K562 treated with DMSO at 1 percent for 24 hours (cell line): ENCODE measurements around the gene BORCS8. TPM values are rescaled to one million over a fixed set of nuclear protein-coding genes. Genes with fewer than 3 reads are reported as not detected.

Experiments used
- total RNA-seq: library from RNA; unstranded; fragments of 300-600 nt; gene quantifications from 2 replicates; pipeline ENCODE4 v1.2.3, GENCODE V29; 2022; ENCODE audit warnings: low read depth; ENCODE audit not compliant: insufficient read depth

Gene BORCS8
- total RNA-seq, result 27.4 and 28.6 TPM in 2 replicates

DNA sequence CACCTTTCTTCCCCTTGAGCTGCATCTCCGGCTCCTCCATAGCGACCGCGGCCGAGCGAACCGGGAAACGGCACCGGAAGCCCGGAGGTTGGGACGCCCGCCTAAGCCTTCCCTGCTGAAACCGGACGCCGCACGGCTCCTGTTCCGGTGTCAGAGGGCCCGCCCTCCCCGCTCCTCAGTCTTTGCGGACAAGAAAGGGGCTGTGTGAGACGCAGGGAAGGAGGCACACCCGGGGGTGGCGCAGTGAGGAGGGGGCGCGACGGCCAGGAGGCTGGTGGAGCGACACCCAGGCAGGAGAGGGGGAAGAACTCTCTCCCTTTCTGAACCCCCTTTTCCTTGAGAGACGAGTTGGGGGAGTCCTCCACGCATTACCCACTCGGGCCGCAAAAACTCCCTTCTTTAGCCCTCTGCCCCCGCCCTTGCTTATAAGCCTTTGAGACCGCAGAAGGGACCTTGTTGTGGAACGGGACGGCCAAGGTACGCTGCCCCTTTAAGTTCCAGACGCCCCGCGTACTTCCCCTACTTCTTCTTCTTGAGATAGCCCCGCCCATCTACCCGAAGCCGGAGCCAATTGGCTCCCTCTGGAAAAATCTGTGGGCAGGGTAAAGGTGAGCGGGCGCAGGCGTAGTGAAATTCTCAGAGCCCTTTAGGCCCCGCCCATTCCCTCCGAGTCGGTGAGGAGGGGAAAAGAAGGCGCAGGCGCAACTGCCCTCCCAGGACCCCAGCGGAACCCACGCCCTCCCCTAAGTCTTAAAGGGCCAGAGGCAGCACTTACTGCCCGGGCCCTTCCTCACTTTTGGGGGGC lies at the start of gene BORCS8, which contains the start of gene RFXANK:
BORCS8 (minus strand) TSS at position 75 of the 805 bp plus-strand sequence; CDS start at position 40, 35 bp downstream.
RFXANK (plus strand) TSS at position 181 of the 805 bp plus-strand sequence. CDS start 1,689 bp downstream, outside the sequence.

DNA sequence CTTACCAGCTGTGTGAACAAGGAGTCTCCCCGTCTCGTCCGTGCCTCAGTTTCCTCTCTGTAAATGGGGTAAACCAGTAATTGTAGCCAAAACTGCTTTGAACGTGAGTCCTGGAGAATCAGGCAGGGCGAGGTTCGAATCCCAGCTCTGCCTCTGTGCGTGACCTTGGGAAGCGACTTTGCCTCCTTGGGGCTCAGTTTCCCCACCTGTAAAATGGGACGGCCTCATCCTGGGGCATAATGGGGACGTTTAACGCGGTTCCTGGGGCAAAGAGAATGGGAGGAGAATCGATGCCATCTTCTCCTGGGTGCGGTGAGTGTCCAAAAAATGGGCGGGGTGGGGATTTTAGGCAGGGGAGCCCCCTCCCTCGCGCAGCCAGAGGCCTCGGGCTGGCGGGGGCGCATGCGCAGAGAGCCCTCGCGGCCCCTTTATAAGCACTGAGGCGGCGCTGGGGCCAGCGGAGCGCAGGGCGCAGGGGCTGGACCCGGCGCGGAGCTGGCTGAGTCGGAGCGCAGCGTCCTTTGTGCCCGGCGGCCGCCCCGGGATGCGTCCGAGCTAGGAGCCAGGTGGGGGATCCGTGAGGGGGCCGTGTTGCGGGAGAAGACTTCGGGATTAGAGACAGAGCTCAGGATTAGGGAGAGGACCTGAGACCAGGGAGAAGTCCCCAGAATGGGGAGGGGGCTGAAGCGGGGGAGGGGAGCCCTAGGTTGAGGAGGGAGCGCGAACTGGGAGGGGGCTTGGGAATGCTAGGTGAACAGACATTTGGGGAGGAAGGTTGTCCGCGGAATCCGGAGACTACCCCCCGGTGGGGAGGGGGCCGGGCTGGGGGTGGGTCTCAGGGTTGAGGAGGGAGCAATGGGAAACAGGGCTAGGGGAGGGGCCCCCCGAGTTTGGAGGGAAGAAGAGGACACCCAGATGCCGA lies 19.8 kb upstream of the BORCS8 start, which contains the start of gene NCAN:
NCAN (plus strand) TSS at position 460 of the 922 bp plus-strand sequence. CDS start 4,996 bp downstream, outside the sequence.

DNA sequence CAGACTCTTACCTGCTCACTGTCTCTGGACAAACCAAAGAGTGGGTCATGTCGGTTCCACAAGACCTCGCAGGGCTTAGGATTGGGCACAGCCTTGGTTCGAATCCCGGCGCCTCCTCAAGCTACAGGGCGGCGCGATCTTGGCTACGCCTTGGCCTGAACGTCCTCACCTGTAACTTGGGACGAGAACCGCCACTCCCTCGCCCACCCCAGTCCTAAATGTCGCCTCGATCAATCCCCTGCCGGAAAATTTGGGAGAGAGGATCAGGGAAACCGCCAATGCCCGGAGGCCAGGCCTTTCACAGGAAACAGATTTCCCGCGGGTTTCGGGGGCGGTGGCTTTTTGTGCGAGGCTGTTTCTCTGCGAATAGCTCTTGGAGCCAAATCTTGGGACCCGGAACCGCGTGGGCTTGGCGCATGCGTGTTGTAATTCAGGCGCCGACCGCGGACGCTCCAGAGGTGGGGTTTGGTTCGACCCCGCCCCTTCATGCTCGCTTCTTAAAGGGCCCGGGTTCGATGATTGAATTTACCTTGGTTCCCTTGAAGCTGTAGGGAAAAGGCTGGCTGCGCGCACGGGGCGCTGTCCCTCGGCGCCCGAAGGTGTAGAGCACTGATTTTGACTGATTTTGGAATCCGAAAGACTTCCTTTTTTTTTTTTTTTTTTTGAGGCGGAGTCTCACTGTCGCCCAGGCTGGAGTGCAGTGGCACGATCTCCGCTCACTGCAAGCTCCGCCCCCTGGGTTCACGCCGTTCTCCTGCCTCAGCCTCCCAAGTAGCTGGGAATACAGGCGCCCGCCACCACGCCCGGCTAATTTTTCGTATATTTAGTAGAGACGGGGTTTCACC lies 11.3 kb upstream of the BORCS8 start, which contains the start of gene NR2C2AP:
NR2C2AP (minus strand) TSS at position 403 of the 845 bp plus-strand sequence; CDS start at position 49, 354 bp downstream.

DNA sequence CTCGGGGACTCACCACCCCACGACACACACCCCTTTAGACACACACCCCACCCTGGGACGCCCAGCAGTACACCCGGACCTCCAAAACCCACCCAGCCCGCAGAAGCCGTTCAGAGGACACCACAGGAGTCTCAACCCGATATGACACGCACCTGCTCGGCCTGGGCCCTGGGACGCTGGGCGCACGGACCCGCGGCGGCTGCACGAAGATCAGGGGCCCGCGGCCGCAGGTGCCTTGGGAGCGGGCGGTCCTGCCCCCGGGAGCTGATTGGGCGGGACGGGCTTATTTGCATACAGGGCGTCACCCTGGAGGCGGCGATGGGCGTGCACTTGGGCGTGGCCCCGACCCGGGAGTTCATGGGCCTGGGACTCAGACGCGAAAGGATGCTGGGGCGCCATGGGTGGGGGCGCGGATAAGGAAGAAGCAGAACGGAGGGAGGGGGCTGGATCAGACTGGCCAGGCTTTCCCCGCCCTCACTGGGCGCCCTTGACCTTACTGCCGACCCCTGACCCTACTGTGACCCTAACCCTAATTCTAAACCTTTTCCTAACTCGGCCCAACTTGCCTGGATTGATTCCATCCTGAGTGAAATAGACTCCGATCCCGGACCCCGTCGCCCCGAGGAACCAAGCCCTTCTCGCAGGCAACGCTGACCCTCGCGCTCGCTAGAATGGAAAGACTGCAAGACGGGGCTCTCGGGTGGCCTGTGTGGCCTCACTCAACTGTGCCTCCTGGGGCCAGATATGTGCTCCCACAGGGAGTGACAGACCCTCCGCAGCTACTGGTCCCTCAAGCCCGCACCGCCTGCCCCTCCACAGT lies 21.7 kb downstream of the BORCS8 start, which contains the start of gene MEF2B:
MEF2B (minus strand) TSS at position 211 of the 820 bp plus-strand sequence. CDS start 19,528 bp downstream, outside the sequence.

GRCh38 chr19:19138109-19138981 lies 53.6 kb downstream of the BORCS8 start, which contains the start of gene TMEM161A:
TSS of gene TMEM161A (minus strand) at chr19:19138478. CDS start at chr19:19138428, 50 bp downstream.

Other genes with a start within 250 kb of the BORCS8 start
- gene SUGP2, start 158.6 kb downstream of the BORCS8 start, total RNA-seq, result 57.3 and 58.9 TPM in 2 replicates
- gene ARMC6, start 158.5 kb downstream of the BORCS8 start, total RNA-seq, result 33.1 and 37.5 TPM in 2 replicates
- 39.2 and 46.6 TPM in 2 replicates for gene SLC25A42, start 128.2 kb downstream of the BORCS8 start, total RNA-seq
- 60.1 and 60.9 TPM in 2 replicates for gene TMEM161A, start 53.7 kb downstream of the BORCS8 start, total RNA-seq
- gene MEF2B, start 21.9 kb downstream of the BORCS8 start, total RNA-seq, result 11.4 and 12.9 TPM in 2 replicates
- gene RFXANK, start 106 bp upstream of the BORCS8 start, total RNA-seq, result 215 and 221 TPM in 2 replicates
- gene NR2C2AP, start 11.3 kb upstream of the BORCS8 start, total RNA-seq, result 13.9 and 20.8 TPM in 2 replicates
- gene NCAN, start 19.8 kb upstream of the BORCS8 start, total RNA-seq, result not detected in 2 replicates
- gene TM6SF2, start 81.1 kb upstream of the BORCS8 start, total RNA-seq, result not detected in 2 replicates
- gene SUGP1, start 128.4 kb upstream of the BORCS8 start, total RNA-seq, result 53.4 and 56.5 TPM in 2 replicates
- 41.5 and 43.6 TPM in 2 replicates for gene MAU2, start 128.7 kb upstream of the BORCS8 start, total RNA-seq
- 76.5 and 81.1 TPM in 2 replicates for gene GATAD2A, start 213.5 kb upstream of the BORCS8 start, total RNA-seq